SK-N-SH (cell line): Measurements from ENCODE around the gene PPAN. TPM values are rescaled to one million over a fixed set of nuclear protein-coding genes. Genes with fewer than 3 reads are reported as not detected.

ENCODE experiments used
- CTCF ChIA-PET: fragments of 300-600, 350-600 bp; formaldehyde crosslinking; extraction: SDS; loops from one replicate; lab custom pipeline; 2021; lab: Yijun Ruan, JAX
- POLR2A ChIA-PET: fragments of 350-600 bp; sonication (Branson Sonifier 250); formaldehyde crosslinking; extraction: SDS; loops from one replicate; lab custom pipeline; 2020; ENCODE audit warnings: antibody characterized with exemption, inconsistent platforms; lab: Yijun Ruan, JAX
- DNase-seq: peaks from one replicate; pipeline ENCODE4 v3.0.0; 2012
- H2AFZ ChIP-seq: fragments of 200-600 bp; sonication (generic); 2 replicates; pipeline ENCODE4 v1.8.1; 2016; ENCODE audit warnings: antibody characterized with exemption, mild to moderate bottlenecking, low read depth
- H3F3A ChIP-seq: fragments of 200-600 bp; sonication (generic); replicated peaks from 2 replicates; pipeline ENCODE3; 2016; ENCODE audit warnings: antibody characterized with exemption, mild to moderate bottlenecking; ENCODE audit not compliant: insufficient read depth
- H3K27ac ChIP-seq, 2 experiments: fragments of 200-500 bp in 1 of 2; fragments of 200-600 bp in 1 of 2; sonication (Bioruptor generic) in 1 of 2; sonication (generic), shearing (Covaris generic) in 1 of 2; 2 replicates each; pipeline versions ENCODE4 v1.5.1 to v1.6.1; 2014 to 2016; ENCODE audit warnings: low read depth in 2 of 2, inconsistent platforms in 1 of 2, low read length in 1 of 2, mild to moderate bottlenecking in 1 of 2, mixed read lengths in 1 of 2
- H3K27me3 ChIP-seq: fragments of 200-600 bp; sonication (generic), shearing (Covaris generic); 2 replicates; pipeline ENCODE4 v1.6.1; 2016; ENCODE audit warnings: mixed run types; ENCODE audit not compliant: insufficient read depth
- H3K36me3 ChIP-seq, 2 experiments: fragments of 200-500 bp in 1 of 2; fragments of 200-600 bp in 1 of 2; sonication (Bioruptor generic) in 1 of 2; sonication (generic) in 1 of 2; replicated peaks in 1 of 2; 2 replicates each; pipeline versions ENCODE3 to v1.5.1; 2014 to 2016; ENCODE audit warnings: low read length in 1 of 2, mild to moderate bottlenecking in 1 of 2; ENCODE audit not compliant: insufficient read depth in 2 of 2, control insufficient read depth in 1 of 2
- H3K4me1 ChIP-seq, 2 experiments: fragments of 200-500 bp in 1 of 2; fragments of 200-600 bp in 1 of 2; sonication (Bioruptor generic) in 1 of 2; sonication (generic), shearing (Covaris generic) in 1 of 2; 2 replicates each; pipeline versions ENCODE4 v1.5.1 to v1.6.1; 2014 to 2016; ENCODE audit warnings: low read depth in 1 of 2, low read length in 1 of 2, mixed run types in 1 of 2; ENCODE audit not compliant: insufficient read depth in 2 of 2, control insufficient read depth in 1 of 2
- H3K4me2 ChIP-seq: fragments of 200-600 bp; sonication (generic), shearing (Covaris generic); 2 replicates; pipeline ENCODE4 v1.6.1; 2017; ENCODE audit warnings: mixed run types
- H3K4me3 ChIP-seq, 2 experiments: fragments of 200-500 bp in 1 of 2; fragments of 200-600 bp in 1 of 2; sonication (Bioruptor generic) in 1 of 2; sonication (generic), shearing (Covaris generic) in 1 of 2; 2 replicates each; pipeline versions ENCODE4 v1.5.1 to v1.8.1; 2014 to 2016; ENCODE audit warnings: low read depth in 2 of 2, inconsistent platforms in 1 of 2, low read length in 1 of 2, mild to moderate bottlenecking in 1 of 2, mixed read lengths in 1 of 2, moderate library complexity in 1 of 2
- H3K79me2 ChIP-seq: fragments of 200-600 bp; sonication (generic); 2 replicates; pipeline ENCODE4 v1.8.1; 2017; ENCODE audit warnings: mild to moderate bottlenecking; ENCODE audit not compliant: insufficient read depth
- H3K9ac ChIP-seq: fragments of 200-600 bp; sonication (generic); 2 replicates; pipeline ENCODE4 v1.6.1; 2017; ENCODE audit warnings: mixed run types
- H3K9me2 ChIP-seq: fragments of 200-600 bp; sonication (generic); 2 replicates; pipeline ENCODE4 v1.6.1; 2017; ENCODE audit warnings: mixed run types
- H3K9me3 ChIP-seq: fragments of 200-600 bp; sonication (generic); 2 replicates; pipeline ENCODE4 v1.6.1; 2017; ENCODE audit warnings: mixed run types, mild to moderate bottlenecking, moderate library complexity
- H4K20me1 ChIP-seq: fragments of 200-600 bp; sonication (generic); 2 replicates; pipeline ENCODE4 v1.6.1; 2017; ENCODE audit warnings: mild to moderate bottlenecking, mixed run types; ENCODE audit not compliant: insufficient read depth
- EP300 ChIP-seq, 2 experiments: IDR thresholded peaks; 2 replicates each; pipeline versions ENCODE4 v1.4.0 to v1.6.1; 2012; ENCODE audit warnings: borderline replicate concordance in 1 of 2, low read depth in 1 of 2, low read length in 1 of 2
- MXI1 ChIP-seq: IDR thresholded peaks from 2 replicates; pipeline ENCODE4 v1.6.1; 2012; ENCODE audit warnings: mild to moderate bottlenecking, low read depth, low read length, improper control_type of control experiment
- REST ChIP-seq: IDR thresholded peaks from 2 replicates; pipeline ENCODE4 v1.6.1; 2012; ENCODE audit warnings: mild to moderate bottlenecking, low read depth, low read length, moderate library complexity
- SIN3A ChIP-seq: IDR thresholded peaks from 2 replicates; pipeline ENCODE4 v1.6.1; 2012; ENCODE audit warnings: low read depth, mild to moderate bottlenecking, low read length, moderate library complexity, borderline replicate concordance
- TAF1 ChIP-seq: IDR thresholded peaks from 2 replicates; pipeline ENCODE4 v1.6.1; 2012; ENCODE audit warnings: low read depth, mild to moderate bottlenecking, low read length, moderate library complexity, borderline replicate concordance
- TCF12 ChIP-seq: IDR thresholded peaks from 2 replicates; pipeline ENCODE4 v1.4.0; 2012
- USF1 ChIP-seq: IDR thresholded peaks from 2 replicates; pipeline ENCODE4 v1.4.0; 2012; ENCODE audit warnings: low read depth, borderline replicate concordance
- WGBS: methylation state at CpG from one replicate; pipeline ENCODE4 v1.1.6; 2017; ENCODE audit warnings: low lambda C conversion rate; 5-methylcytosine and 5-hydroxymethylcytosine counted together
- polyA plus RNA-seq, 3 experiments: library from polyadenylated mRNA; depleted of rRNA; stranded (reverse); fragments of >200 nt; gene quantifications; 2 replicates each; pipeline ENCODE4 v1.2.3, GENCODE V29; 2012

The PPAN gene
- polyA plus RNA-seq, 1 of the 3 experiments (the other 2 are of a cell fraction) = 75.6 TPM

GRCh38 chr19:10107254-10107653 lies 1.1 kb downstream of the PPAN start:
- Histone ChIP-seq H3K27me3 (no peaks in the 10 kb centered on the region), H3F3A (peaks cover 3% of the 10 kb centered on the region), H3K4me1 (peaks cover 0 to 24% of the 10 kb centered on the region in 2 experiments; a peak in 1 of 4 replicates), H3K4me2 (peak overlapping the region; percentile 100), H3K9me2 (no peaks in the 10 kb centered on the region), H3K36me3 (peaks cover 30 to 34% of the 10 kb centered on the region in 2 experiments), H2AFZ (no peak overlapping the region), H3K27ac (peak overlapping the region; percentile 18 to 59; a peak in 3 of 4 replicates), H3K79me2 (peaks cover 31% of the 10 kb centered on the region), H4K20me1 (no peaks in the 10 kb centered on the region), H3K4me3 (peak overlapping the region; percentile 51 to 95), H3K9ac (peak overlapping the region; percentile 96), H3K9me3 (no peaks in the 10 kb centered on the region)
- 21% methylated on average over 10 of the region's 10 CpGs for WGBS
- TF ChIP-seq SIN3A (no peak), TAF1 (0 out of 2 replicates have a peak, but pooled peaks have one; percentile 6)
- no peak for DNase-seq
- POLR2A ChIA-PET = interaction anchor here (1.1 to 4.2 kb wide), 3 partner anchors 9 to 124 kb away, joined by 3 to 35 read pairs (median 4); partner anchors contain the start of gene S1PR2
- CTCF ChIA-PET = interaction anchor here (3.2 to 5.6 kb wide), 2 partner anchors 11 to 143 kb away, joined by 13 to 58 read pairs; partner anchors contain the start of gene EIF3G

- ChIA-PET POLR2A (interaction anchor here (1.3 to 4.2 kb wide), 3 partner anchors 8 to 11 kb away, joined by 4 to 35 read pairs (median 4); no protein-coding TSS in a partner anchor), CTCF (interaction anchor here (1.3 to 5.6 kb wide), 4 partner anchors 9 to 151 kb away, joined by 4 to 58 read pairs (median 10); partner anchors contain the start of gene EIF3G)
- Histone ChIP-seq H3K27me3 (no peaks in the 10 kb centered on the region), H3K9me2 (no peaks in the 10 kb centered on the region), H3K9me3 (no peaks in the 10 kb centered on the region), H3F3A (peaks cover 9% of the 10 kb centered on the region), H2AFZ (no peak overlapping the region), H4K20me1 (no peaks in the 10 kb centered on the region), H3K4me2 (peak overlapping the region; percentile 100), H3K36me3 (peaks cover 30 to 34% of the 10 kb centered on the region in 2 experiments), H3K4me3 (peak overlapping the region in 1 of 2 experiments; percentile 51; a peak in 3 of 4 replicates), H3K27ac (no peak overlapping the region), H3K79me2 (peaks cover 31% of the 10 kb centered on the region), H3K4me1 (peaks cover 0 to 19% of the 10 kb centered on the region in 2 experiments; a peak in 1 of 4 replicates), H3K9ac (peak overlapping the region; percentile 96; the same call in 1 of the 2 replicates)
- no peak for TF ChIP-seq EP300 (IDR thresholded peaks at IDR 0.05; ENCODE audit: borderline replicate concordance in 1 of 2, low read depth in 1 of 2, low read length in 1 of 2)
- no peak for TF ChIP-seq TCF12
- no peak for TF ChIP-seq USF1
- no peak for TF ChIP-seq SIN3A
- TF ChIP-seq REST = no peak
- no peak for TF ChIP-seq MXI1
- 98% methylated on average over 8 of the region's 14 CpGs for WGBS
- DNase-seq = no peak
Observed at GRCh38 chr19:10107817-10108367, 1.7 kb downstream of the PPAN start.
